ENCODE results near the gene DHX36.

The DHX36 gene

DNA sequence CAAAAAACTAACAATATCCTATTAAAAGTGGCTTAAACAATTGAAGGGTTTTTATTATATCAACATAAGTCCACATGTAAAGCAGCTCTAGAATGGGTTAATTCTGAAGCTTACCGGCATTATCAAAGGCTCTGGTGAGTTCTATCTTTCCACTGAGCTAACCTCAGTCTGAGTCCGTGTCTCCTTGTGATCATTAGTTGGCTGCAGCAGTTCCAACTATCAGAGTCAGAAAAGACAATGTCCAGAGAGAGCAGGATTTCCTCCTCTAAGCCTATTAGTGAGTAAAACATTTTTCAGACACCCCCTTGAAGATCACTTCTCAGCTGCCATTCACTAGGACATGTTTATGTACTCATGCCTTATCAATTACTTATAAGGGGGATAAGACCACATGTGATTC is 49.9 kb downstream of the DHX36 start:
- no peak overlapping the region for H3K4me3 ChIP-seq (ENCODE audit: low read depth, low read length)
- DNase-seq (ENCODE audit: low read depth, low spot score), result no peak
- in situ Hi-C loops (cut with HindIII; ENCODE audit: low sequenced_read_pairs), result no loop called here
- TF ChIP-seq CTCF (IDR thresholded peaks at IDR 0.05; ENCODE audit: low read depth, low read length), result no peak

DNA sequence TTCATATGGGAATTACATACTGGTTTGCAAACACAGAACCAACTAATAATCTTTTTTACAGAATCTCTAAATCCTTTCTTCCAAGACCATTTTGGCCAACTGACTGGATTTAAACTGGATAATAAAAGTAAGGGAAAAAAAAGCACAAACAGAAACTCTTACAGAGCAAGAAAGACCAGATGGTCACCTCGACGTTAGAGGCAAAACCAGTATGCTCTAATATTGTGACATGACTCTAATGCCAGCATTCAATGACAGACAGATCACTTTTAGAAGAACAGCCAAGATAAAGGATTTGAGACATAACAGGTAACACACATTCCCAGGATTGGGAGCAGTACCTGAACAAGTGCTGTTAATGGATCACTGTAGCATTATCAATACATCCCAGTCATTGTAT is 50.9 kb downstream of the DHX36 start:
- DNase-seq (ENCODE audit: low read depth, low spot score), result no peak
- no peak for TF ChIP-seq CTCF (IDR thresholded peaks at IDR 0.05; ENCODE audit: low read depth, low read length)
- in situ Hi-C loops (cut with HindIII; ENCODE audit: low sequenced_read_pairs), result no loop called here
- H3K4me3 ChIP-seq (ENCODE audit: low read depth, low read length), result no peak overlapping the region

GRCh38 chr3:154254527-154254926 is 69.8 kb downstream of the DHX36 start:
- in situ Hi-C loops (cut with HindIII; ENCODE audit: low sequenced_read_pairs), result no loop called here
- TF ChIP-seq CTCF (IDR thresholded peaks at IDR 0.05; ENCODE audit: low read depth, low read length), result no peak
- no peak for DNase-seq (ENCODE audit: low read depth, low spot score)
- H3K4me3 ChIP-seq (ENCODE audit: low read depth, low read length), result no peak overlapping the region

GRCh38 chr3:154252759-154253638 is 71.3 kb downstream of the DHX36 start:
- peak; percentile 85 for TF ChIP-seq CTCF (IDR thresholded peaks at IDR 0.05; ENCODE audit: low read depth, low read length)
- DNase-seq (ENCODE audit: low read depth, low spot score), result peak; percentile 91
- in situ Hi-C loops (cut with HindIII; ENCODE audit: low sequenced_read_pairs), result no loop called here
- no peak overlapping the region for H3K4me3 ChIP-seq (ENCODE audit: low read depth, low read length)

- in situ Hi-C loops (cut with HindIII; ENCODE audit: low sequenced_read_pairs), result no loop called here
Measured at GRCh38 chr3:154251610-154252009, 72.7 kb downstream of the DHX36 start.

GRCh38 chr3:154250291-154250690 is 74.0 kb downstream of the DHX36 start:
- TF ChIP-seq CTCF (IDR thresholded peaks at IDR 0.05; ENCODE audit: low read depth, low read length), result no peak
- DNase-seq (ENCODE audit: low read depth, low spot score), result no peak
- H3K4me3 ChIP-seq (ENCODE audit: low read depth, low read length), result no peak overlapping the region
- in situ Hi-C loops (cut with HindIII; ENCODE audit: low sequenced_read_pairs), result no loop called here

More at GRCh38 chr3:154251610-154252009, 72.7 kb downstream of the DHX36 start:
- no peak overlapping the region for H3K4me3 ChIP-seq (ENCODE audit: low read depth, low read length)
- TF ChIP-seq CTCF (IDR thresholded peaks at IDR 0.05; ENCODE audit: low read depth, low read length), result no peak
- DNase-seq (ENCODE audit: low read depth, low spot score), result no peak

All from astrocyte of the spinal cord (primary cell).